Neuronal stem cell (in vitro differentiated cells): ENCODE measurements around the gene ZNF766.
A peak's percentile ranks its signal among the peaks of the same experiment; 100 is the strongest.
"Not testable (repeated sequence)": the region's sequence is repeated elsewhere in the genome, so short reads cannot be mapped to it uniquely, and the experiment has no call there.

Source experiments
- DNase-seq: peaks from one replicate; pipeline ENCODE4 v3.0.0-alpha.2; 2013; ENCODE audit warnings: low spot score
- H2AFZ ChIP-seq: one replicate; pipeline ENCODE4 v1.6.1; 2013; ENCODE audit warnings: mild to moderate bottlenecking, low read length, inconsistent platforms
- H2AK5ac ChIP-seq: 2 replicates; pipeline ENCODE4 v1.6.1; 2013; ENCODE audit warnings: low read depth, mild to moderate bottlenecking, inconsistent platforms, low read length, moderate library complexity, mixed read lengths
- H2BK120ac ChIP-seq: 2 replicates; pipeline ENCODE4 v1.6.1; 2013; ENCODE audit warnings: low read depth, mild to moderate bottlenecking, inconsistent platforms, low read length, moderate library complexity, mixed read lengths
- H2BK12ac ChIP-seq: one replicate; pipeline ENCODE4 v1.6.1; 2013; ENCODE audit warnings: low read length, inconsistent platforms
- H2BK15ac ChIP-seq: 2 replicates; pipeline ENCODE4 v1.6.1; 2013; ENCODE audit warnings: mild to moderate bottlenecking, low read length, inconsistent platforms, mixed read lengths
- H2BK5ac ChIP-seq: one replicate; pipeline ENCODE4 v1.6.1; 2013; ENCODE audit warnings: inconsistent platforms, mild to moderate bottlenecking, low read length, moderate library complexity
- H3K14ac ChIP-seq: one replicate; pipeline ENCODE4 v1.6.1; 2013; ENCODE audit warnings: low read length, inconsistent platforms
- H3K18ac ChIP-seq: 2 replicates; pipeline ENCODE4 v1.6.1; 2013; ENCODE audit warnings: low read length, inconsistent platforms
- H3K23ac ChIP-seq: 2 replicates; pipeline ENCODE4 v1.6.1; 2013; ENCODE audit warnings: low read depth, mild to moderate bottlenecking, mixed read lengths, low read length, inconsistent platforms; ENCODE audit not compliant: poor library complexity
- H3K27ac ChIP-seq: replicated peaks from 3 replicates; pipeline ENCODE4 v1.5.1; 2013; ENCODE audit warnings: low read length, inconsistent platforms
- H3K27me3 ChIP-seq, 3 experiments: 2 replicates each; pipeline ENCODE4 v1.6.1; 2013; ENCODE audit warnings: low read length in 3 of 3, mild to moderate bottlenecking in 2 of 3, inconsistent platforms in 1 of 3, low read depth in 1 of 3, mixed read lengths in 1 of 3, moderate library complexity in 1 of 3; ENCODE audit not compliant: control insufficient read depth in 3 of 3, insufficient read depth in 3 of 3
- H3K36me3 ChIP-seq, 2 donors: replicated peaks in 1 of 2; 2 replicates each; pipeline ENCODE4 v1.6.1; 2013; ENCODE audit warnings: low read length in 2 of 2; ENCODE audit not compliant: control insufficient read depth in 2 of 2, insufficient read depth in 2 of 2
- H3K4ac ChIP-seq: 2 replicates; pipeline ENCODE4 v1.6.1; 2013; ENCODE audit warnings: inconsistent platforms, mild to moderate bottlenecking, low read length, moderate library complexity
- H3K4me1 ChIP-seq, 2 donors: 1 replicate in 1 of 2; 2 replicates in 1 of 2; pipeline ENCODE4 v1.6.1; 2013; ENCODE audit warnings: low read length in 2 of 2, low read depth in 1 of 2; ENCODE audit not compliant: control insufficient read depth in 2 of 2, insufficient read depth in 1 of 2
- H3K4me2 ChIP-seq: one replicate; pipeline ENCODE4 v1.6.1; 2013; ENCODE audit warnings: mild to moderate bottlenecking, low read length, inconsistent platforms; ENCODE audit not compliant: insufficient read depth, poor library complexity, severe bottlenecking
- H3K4me3 ChIP-seq, 2 donors: 2 replicates each; pipeline ENCODE4 v1.5.1; 2013; ENCODE audit warnings: low read length in 2 of 2, mild to moderate bottlenecking in 2 of 2, inconsistent platforms in 1 of 2, moderate library complexity in 1 of 2
- H3K79me1 ChIP-seq: one replicate; pipeline ENCODE4 v1.6.1; 2013; ENCODE audit warnings: low read depth, mild to moderate bottlenecking, inconsistent platforms, low read length, moderate library complexity
- H3K9ac ChIP-seq: one replicate; pipeline ENCODE4 v1.6.1; 2013; ENCODE audit warnings: mild to moderate bottlenecking, low read depth, low read length, inconsistent platforms; ENCODE audit not compliant: poor library complexity
- H3K9me3 ChIP-seq, 2 donors: replicated peaks in 1 of 2; 2 replicates each; pipeline versions ENCODE3 to v1.6.1; 2013; ENCODE audit warnings: low read length in 2 of 2, mild to moderate bottlenecking in 2 of 2, inconsistent platforms in 1 of 2, low read depth in 1 of 2, mixed read lengths in 1 of 2, moderate library complexity in 1 of 2; ENCODE audit not compliant: control insufficient read depth in 2 of 2, insufficient read depth in 1 of 2
- H4K8ac ChIP-seq: one replicate; pipeline ENCODE4 v1.6.1; 2013; ENCODE audit warnings: low read depth, mild to moderate bottlenecking, inconsistent platforms, low read length, moderate library complexity
- H4K91ac ChIP-seq: one replicate; pipeline ENCODE4 v1.6.1; 2013; ENCODE audit warnings: low read length, low read depth, mild to moderate bottlenecking, inconsistent platforms; ENCODE audit not compliant: poor library complexity
- WGBS, 2 donors: extraction: QIAGEN DNeasy Blood & Tissue Kit; methylation state at CpG; one replicate each; pipeline ENCODE4 v1.1.7; 2013; ENCODE audit warnings: missing lambda C conversion rate in 2 of 2, mixed read lengths in 1 of 2; ENCODE audit not compliant: insufficient read length in 2 of 2, insufficient replicate concordance in 1 of 2; ENCODE audit errors: extremely low coverage in 2 of 2; 5-methylcytosine and 5-hydroxymethylcytosine counted together

ZNF766 gene

DNA sequence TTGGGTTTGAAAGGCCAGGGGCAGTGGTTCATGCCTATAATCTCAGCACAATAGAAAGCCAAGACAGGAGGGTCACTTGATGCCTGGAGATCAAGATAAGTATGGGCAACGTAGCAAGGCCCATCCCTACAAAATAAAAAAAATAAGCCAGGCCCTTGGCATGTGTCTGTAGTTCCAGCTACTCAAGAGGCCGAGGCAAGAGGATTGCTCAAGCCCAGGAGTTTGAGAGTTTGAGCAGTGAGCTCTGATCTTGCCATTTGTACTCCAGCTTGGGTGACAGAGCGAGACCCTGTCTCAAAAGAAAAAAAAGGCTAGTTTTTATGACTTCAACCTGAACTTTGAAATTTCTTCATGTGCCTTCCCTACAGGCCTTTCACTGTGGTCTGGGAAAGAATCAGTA, 22.4 kb downstream of the ZNF766 start:
- Histone ChIP-seq H3K27ac (no peak overlapping the region), H4K8ac (no peak overlapping the region), H2BK120ac (no peak overlapping the region), H2AK5ac (no peak overlapping the region), H2AFZ (no peak overlapping the region), H3K18ac (no peak overlapping the region), H3K4me2 (no peak overlapping the region), H3K14ac (no peak overlapping the region), H3K4me1 (peaks cover 0 to 2% of the 10 kb centered on the region in 2 donors), H3K4me3 (no peak overlapping the region), H3K79me1 (no peaks in the 10 kb centered on the region), H3K23ac (no peak overlapping the region), H3K9me3 (peaks cover 0 to 48% of the 10 kb centered on the region in 2 donors), H4K91ac (no peak overlapping the region), H2BK15ac (no peak overlapping the region), H2BK12ac (no peak overlapping the region), H3K36me3 (peaks cover 18 to 69% of the 10 kb centered on the region in 2 donors), H3K4ac (no peak overlapping the region), H3K27me3 (no peaks in the 10 kb centered on the region), H2BK5ac (no peak overlapping the region), H3K9ac (no peak overlapping the region)
- no CpG with 5 or more reads among the region's 3 CpGs for WGBS, 2 donors
- DNase-seq = no peak

DNA sequence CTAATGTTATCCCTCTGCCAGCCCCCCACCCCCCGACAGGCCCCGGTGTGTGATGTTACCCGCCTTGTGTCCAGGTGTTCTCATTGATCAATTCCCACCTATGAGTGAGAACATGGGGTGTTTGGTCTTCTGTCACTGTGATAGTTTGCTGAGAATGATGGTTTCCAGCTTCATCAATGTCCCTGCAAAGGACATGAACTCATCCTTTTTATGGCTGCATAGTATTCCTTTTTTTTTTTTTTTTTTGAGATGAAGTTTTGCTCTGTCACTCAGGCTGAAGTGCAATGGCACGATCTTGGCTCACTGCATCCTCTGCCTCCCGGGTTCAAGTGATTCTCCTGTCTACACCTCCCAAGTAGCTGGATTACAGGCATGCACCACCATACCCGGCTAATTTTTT, 23.6 kb downstream of the ZNF766 start:
- not testable (repeated sequence) for H2BK15ac ChIP-seq, H3K14ac ChIP-seq, H3K9ac ChIP-seq, H3K4me1 ChIP-seq, H2AFZ ChIP-seq, H3K4me2 ChIP-seq, H3K79me1 ChIP-seq, H2BK12ac ChIP-seq, H3K18ac ChIP-seq, H3K23ac ChIP-seq, H3K27me3 ChIP-seq, H3K27ac ChIP-seq, H2AK5ac ChIP-seq, H4K8ac ChIP-seq, DNase-seq, H4K91ac ChIP-seq, H3K4me3 ChIP-seq, H3K4ac ChIP-seq, H2BK5ac ChIP-seq, H2BK120ac ChIP-seq
- WGBS, 2 donors = no CpG with 5 or more reads among the region's 6 CpGs
- H3K9me3 ChIP-seq = peaks cover 0 to 40% of the 10 kb centered on the region in 2 donors
- H3K36me3 ChIP-seq = peaks cover 18 to 58% of the 10 kb centered on the region in 2 donors

DNA sequence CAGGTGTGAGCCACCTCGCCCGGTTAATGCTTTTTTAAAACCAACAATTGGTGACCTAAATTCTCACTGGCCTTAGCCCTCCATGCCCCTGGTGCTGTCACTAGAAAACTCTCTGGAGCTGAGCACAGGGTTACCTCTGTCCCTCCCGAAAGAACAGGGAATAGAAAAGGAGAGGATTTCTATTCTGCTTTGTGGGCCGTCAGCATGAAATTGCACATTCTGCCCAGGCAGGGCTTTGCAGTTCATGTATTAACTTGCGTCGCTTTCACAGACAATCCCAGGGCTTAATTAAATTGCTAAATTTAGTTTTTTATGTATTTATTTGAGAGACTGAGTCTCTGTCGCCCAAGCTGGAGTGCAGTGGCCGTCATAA, 27.0 kb downstream of the ZNF766 start:
- H3K4me3 ChIP-seq = peak overlapping the region; percentile 80 to 97
- no peak overlapping the region for H2BK12ac ChIP-seq
- no peak overlapping the region for H4K8ac ChIP-seq
- no peak overlapping the region for H3K14ac ChIP-seq
- no peaks in the 10 kb centered on the region for H3K27me3 ChIP-seq
- H2AK5ac ChIP-seq = no peak overlapping the region
- H3K9ac ChIP-seq = no peak overlapping the region
- peaks cover 3 to 37% of the 10 kb centered on the region in 2 donors for H3K9me3 ChIP-seq
- peak overlapping the region; percentile 87 for H2AFZ ChIP-seq
- H3K18ac ChIP-seq = no peak overlapping the region
- peak overlapping the region; percentile 54 for H3K4me2 ChIP-seq
- H2BK15ac ChIP-seq = no peak overlapping the region
- no peak overlapping the region for H4K91ac ChIP-seq
- H3K23ac ChIP-seq = no peak overlapping the region
- no peak for DNase-seq
- H3K79me1 ChIP-seq = peaks cover 5% of the 10 kb centered on the region
- H3K4me1 ChIP-seq = peaks cover 0 to 6% of the 10 kb centered on the region in 2 donors
- no peak overlapping the region for H3K27ac ChIP-seq
- H3K36me3 ChIP-seq = peaks cover 19 to 55% of the 10 kb centered on the region in 2 donors
- H3K4ac ChIP-seq = no peak overlapping the region
- WGBS, 2 donors = no CpG with 5 or more reads among the region's 8 CpGs
- H2BK5ac ChIP-seq = no peak overlapping the region
- no peak overlapping the region for H2BK120ac ChIP-seq

DNA sequence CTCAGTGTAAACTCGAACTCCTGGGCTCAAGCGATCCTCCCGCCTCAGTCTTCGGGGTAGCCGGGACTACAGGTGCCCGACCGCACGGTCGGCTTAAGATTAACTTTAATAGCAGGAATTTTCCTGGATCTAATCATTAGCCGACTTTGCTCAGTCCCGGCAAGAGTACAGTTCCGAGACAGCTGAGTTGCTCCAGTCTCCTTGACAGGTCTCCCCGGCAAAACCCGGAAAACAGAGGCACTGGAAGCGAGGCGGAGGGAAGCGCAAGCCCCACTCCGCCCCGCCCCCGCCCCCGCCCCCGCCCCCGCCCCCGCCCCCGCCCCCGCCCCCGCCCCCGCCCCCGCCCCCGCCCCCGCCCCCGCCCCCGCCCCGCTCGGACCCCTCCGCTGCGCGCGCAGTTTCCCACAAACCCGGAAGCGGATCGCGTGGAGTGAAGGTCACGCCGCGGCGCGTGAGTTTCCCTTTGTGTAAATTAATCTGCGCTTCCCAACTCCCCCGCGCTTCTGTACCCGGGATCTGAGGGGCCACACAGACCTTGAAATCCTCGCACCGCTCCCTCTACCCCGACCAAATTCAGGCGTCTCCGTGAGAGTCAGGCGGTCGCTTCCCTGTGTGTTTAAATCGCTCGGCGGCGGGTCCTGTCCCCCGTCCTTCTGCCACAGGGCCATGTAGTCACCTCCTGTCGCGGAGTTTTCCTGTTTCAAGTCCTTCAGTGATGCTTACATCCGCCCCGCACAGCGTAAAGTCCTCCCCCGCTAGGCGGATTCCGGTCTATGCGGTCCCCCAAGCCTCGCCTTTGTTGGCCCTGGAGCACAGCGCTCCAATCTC, 27.6 kb downstream of the ZNF766 start, which contains the start of gene ZNF480:
TSS of gene ZNF480 (plus strand) at position 397 of the 828 bp plus-strand sequence. CDS start 3,244 bp downstream, outside the sequence.
- no peak within 1 kb of the TSS for H4K8ac ChIP-seq
- H3K4me1 ChIP-seq = peaks cover 0 to 6% of the 10 kb centered on the region in 2 donors
- H3K14ac ChIP-seq = peak within 1 kb of the TSS; percentile 89
- peak within 1 kb of the TSS; percentile 97 to 100 for H3K4me3 ChIP-seq
- no CpG with 5 or more reads among the region's 75 CpGs for WGBS, 2 donors
- H3K36me3 ChIP-seq = peaks cover 22 to 55% of the 10 kb centered on the region in 2 donors
- DNase-seq = peak; percentile 61
- peak within 1 kb of the TSS; percentile 24 for H2AK5ac ChIP-seq
- H3K9me3 ChIP-seq = peaks cover 5 to 39% of the 10 kb centered on the region in 2 donors
- H3K18ac ChIP-seq = peak within 1 kb of the TSS; percentile 66
- peaks cover 5% of the 10 kb centered on the region for H3K79me1 ChIP-seq
- peak within 1 kb of the TSS; percentile 18 for H2BK12ac ChIP-seq
- H3K23ac ChIP-seq = peak within 1 kb of the TSS; percentile 34
- H4K91ac ChIP-seq = no peak within 1 kb of the TSS
- peak within 1 kb of the TSS; percentile 53 for H3K4ac ChIP-seq
- H3K4me2 ChIP-seq = peak within 1 kb of the TSS; percentile 69
- no peaks in the 10 kb centered on the region for H3K27me3 ChIP-seq
- no peak within 1 kb of the TSS for H2BK15ac ChIP-seq
- peak within 1 kb of the TSS; percentile 89 for H3K9ac ChIP-seq
- no peak within 1 kb of the TSS for H2BK120ac ChIP-seq
- peak within 1 kb of the TSS; percentile 95 for H2AFZ ChIP-seq
- H3K27ac ChIP-seq = peak within 1 kb of the TSS; percentile 10
- H2BK5ac ChIP-seq = peak within 1 kb of the TSS; percentile 16
